GM23338 (cell line): ENCODE data around the gene NAA30.
"Not testable (repeated sequence)": the region's sequence is repeated elsewhere in the genome, so short reads cannot be mapped to it uniquely, and the experiment has no call there.

Experiments
- CREB1 ChIP-seq: fragments of 250-450 bp; sonication (Bioruptor Pico); IDR thresholded peaks from 2 replicates; pipeline ENCODE4 v1.5.0; 2020; ENCODE audit warnings: low read depth, mild to moderate bottlenecking, moderate library complexity
- EZH2 ChIP-seq: fragments of 200-600 bp; sonication (generic); IDR thresholded peaks from one replicate; pipeline ENCODE4 v1.8.0; 2017; ENCODE audit warnings: antibody characterized with exemption, mild to moderate bottlenecking, low read depth; ENCODE audit not compliant: unreplicated experiment
- EZH2phosphoT487 ChIP-seq: fragments of 200-600 bp; sonication (generic); IDR thresholded peaks from one replicate; pipeline ENCODE4 v1.8.1; 2018; ENCODE audit warnings: antibody characterized with exemption; ENCODE audit not compliant: unreplicated experiment
- JUNB ChIP-seq: IDR thresholded peaks from one replicate; pipeline ENCODE4 v1.6.1; 2016; ENCODE audit warnings: antibody characterized with exemption; ENCODE audit not compliant: unreplicated experiment
- NANOG ChIP-seq: IDR thresholded peaks from 2 replicates; pipeline ENCODE4 v1.6.1; 2016; ENCODE audit warnings: antibody characterized with exemption, borderline replicate concordance
- POLR2AphosphoS5 ChIP-seq: IDR thresholded peaks from 2 replicates; pipeline ENCODE4 v1.6.1; 2016; ENCODE audit warnings: antibody characterized with exemption, low read depth
- REST ChIP-seq: IDR thresholded peaks from one replicate; pipeline ENCODE4 v1.6.1; 2018; ENCODE audit warnings: antibody characterized with exemption; ENCODE audit not compliant: unreplicated experiment
- STAT1 ChIP-seq: IDR thresholded peaks from one replicate; pipeline ENCODE4 v1.6.1; 2016; ENCODE audit warnings: antibody characterized with exemption; ENCODE audit not compliant: unreplicated experiment
- ZNF331 ChIP-seq: fragments of 250-450 bp; sonication (Bioruptor Pico); IDR thresholded peaks from 2 replicates; pipeline ENCODE4 v1.5.0; 2020; ENCODE audit warnings: low read depth, mild to moderate bottlenecking, moderate library complexity
- TF ChIP-seq, protein P1 (sequence below), 2 experiments: fragments of 200-600 bp in 1 of 2; sonication (generic) in 1 of 2; conservative IDR thresholded peaks; 2 replicates each; pipeline versions ENCODE4 v1.5.1 to v1.6.1; 2016 to 2017; ENCODE audit warnings: antibody characterized with exemption in 2 of 2, low read depth in 2 of 2, mild to moderate bottlenecking in 2 of 2, moderate library complexity in 1 of 2

- TF ChIP-seq, protein P1, sequence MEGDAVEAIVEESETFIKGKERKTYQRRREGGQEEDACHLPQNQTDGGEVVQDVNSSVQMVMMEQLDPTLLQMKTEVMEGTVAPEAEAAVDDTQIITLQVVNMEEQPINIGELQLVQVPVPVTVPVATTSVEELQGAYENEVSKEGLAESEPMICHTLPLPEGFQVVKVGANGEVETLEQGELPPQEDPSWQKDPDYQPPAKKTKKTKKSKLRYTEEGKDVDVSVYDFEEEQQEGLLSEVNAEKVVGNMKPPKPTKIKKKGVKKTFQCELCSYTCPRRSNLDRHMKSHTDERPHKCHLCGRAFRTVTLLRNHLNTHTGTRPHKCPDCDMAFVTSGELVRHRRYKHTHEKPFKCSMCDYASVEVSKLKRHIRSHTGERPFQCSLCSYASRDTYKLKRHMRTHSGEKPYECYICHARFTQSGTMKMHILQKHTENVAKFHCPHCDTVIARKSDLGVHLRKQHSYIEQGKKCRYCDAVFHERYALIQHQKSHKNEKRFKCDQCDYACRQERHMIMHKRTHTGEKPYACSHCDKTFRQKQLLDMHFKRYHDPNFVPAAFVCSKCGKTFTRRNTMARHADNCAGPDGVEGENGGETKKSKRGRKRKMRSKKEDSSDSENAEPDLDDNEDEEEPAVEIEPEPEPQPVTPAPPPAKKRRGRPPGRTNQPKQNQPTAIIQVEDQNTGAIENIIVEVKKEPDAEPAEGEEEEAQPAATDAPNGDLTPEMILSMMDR (conservative IDR thresholded peaks at IDR 0.05; ENCODE audit: low read depth in 2 of 2) = not testable (repeated sequence)
- TF ChIP-seq POLR2AphosphoS5, EZH2phosphoT487, REST, EZH2, ZNF331, CREB1, JUNB, NANOG, STAT1: not testable (repeated sequence)
These were observed 20.2 kb upstream of the NAA30 start for GRCh38 chr14:57370187-57370586.
